Stimulated activated CD8-positive, alpha-beta memory T cell treated with anti-CD3 and anti-CD28 coated beads, Interleukin-15, amount 100 ng/mL, for 1 hour (primary cell): ENCODE data around the gene RCN2.

Experiments used
- DNase-seq: peaks from one replicate; pipeline ENCODE4 v3.0.0-alpha.2; 2020; ENCODE audit warnings: low read depth

RCN2 gene

DNA sequence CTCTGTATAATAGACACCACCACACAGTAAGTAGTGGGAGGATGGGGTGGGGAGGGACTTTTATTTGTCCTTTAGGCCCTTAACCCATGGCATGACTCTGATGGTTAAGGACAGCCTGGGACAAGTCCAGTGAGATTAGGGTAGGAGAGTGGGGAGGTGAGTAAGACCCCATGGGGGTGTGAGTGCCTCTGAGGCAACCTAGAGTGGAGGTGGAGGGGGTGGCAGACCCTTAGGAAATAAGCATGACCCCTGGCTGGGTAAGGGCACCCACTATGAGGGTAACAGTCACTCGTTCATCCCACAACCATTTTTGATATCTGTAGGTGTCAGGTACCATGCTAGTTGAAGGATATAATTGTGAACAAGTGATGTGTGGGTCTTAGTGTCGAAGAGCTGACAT is 42.4 kb downstream of the RCN2 start:
- no peak for DNase-seq

DNA sequence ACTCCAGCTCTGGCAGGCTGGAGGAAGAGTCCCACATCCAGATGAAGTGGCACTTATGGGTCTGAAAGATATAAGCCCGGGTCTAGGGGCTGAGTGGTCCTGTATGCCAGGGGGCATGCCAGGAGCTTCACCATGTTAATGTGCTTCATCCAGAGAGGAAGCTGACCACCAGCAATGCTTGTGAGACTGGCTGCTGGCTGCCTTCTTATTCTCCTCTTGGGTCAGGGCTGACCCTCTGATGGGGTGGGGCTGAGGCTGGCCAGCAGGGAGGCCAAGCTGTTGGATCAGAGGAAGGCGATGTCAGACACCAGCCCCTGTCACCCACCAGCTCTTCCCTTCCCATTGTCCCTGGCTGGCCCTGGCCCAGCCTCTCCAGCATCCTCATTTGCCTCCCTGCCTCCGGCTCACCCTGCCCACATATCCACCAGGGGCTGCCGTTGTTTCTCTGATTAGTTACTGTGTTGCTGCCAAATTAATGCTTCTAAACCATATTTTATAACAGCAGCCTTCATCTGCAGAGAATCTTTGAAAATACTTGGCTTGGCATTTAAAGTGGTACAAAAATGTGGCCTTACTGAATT is 43.0 kb downstream of the RCN2 start:
- no peak for DNase-seq

DNA sequence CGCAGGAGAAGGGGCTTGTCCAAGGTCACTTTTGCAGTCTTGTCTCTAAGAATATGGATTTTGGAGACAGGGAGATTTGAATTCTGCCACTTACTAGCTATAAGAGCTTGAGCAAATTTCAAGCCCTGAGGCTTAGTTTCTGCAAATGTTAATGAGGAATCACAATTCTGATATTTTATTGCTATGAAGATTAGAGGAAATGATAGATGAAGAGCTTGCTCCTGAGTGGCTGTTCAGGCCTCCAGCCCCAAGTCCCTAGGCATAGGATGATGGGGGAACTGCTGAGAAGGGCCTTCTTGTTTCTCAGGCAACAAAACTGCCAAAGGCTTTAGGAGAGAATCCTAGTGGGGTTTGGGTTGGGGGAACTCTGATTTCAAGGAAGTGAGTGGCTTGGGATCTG is 44.6 kb downstream of the RCN2 start:
- DNase-seq, result no peak

DNA sequence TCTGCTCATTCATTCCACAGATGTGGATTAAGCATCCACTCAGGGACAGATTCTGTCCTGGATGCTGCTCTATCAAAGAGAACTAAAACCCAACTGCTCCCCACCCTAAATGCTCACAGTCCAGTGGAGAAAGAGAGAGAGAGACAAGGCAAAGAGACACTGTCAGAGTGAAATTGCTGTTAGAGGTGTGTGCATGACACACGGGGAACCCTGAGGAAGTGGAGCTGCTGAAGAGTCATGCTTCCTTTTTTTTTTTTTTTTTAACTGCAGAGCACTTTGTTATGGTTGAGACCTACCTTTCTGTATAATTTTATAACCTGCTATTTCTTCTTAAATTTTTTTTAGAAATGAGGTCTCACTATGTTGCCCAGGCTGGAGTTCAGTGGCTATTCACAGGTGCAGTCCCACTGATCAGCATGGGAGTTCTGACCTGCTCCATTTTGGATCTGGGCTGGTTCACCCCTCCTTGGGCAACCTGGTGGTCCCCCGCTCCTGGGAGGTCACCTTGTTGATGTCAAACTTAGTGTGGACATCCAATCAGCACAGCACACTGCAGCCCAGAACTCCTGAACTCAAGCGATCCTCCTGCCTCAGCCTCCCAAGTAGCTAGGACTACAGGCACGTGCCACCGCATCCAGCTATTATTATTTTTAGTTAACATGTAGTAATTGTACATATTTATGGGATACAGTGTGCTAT is 45.2 kb downstream of the RCN2 start:
- no peak for DNase-seq

DNA sequence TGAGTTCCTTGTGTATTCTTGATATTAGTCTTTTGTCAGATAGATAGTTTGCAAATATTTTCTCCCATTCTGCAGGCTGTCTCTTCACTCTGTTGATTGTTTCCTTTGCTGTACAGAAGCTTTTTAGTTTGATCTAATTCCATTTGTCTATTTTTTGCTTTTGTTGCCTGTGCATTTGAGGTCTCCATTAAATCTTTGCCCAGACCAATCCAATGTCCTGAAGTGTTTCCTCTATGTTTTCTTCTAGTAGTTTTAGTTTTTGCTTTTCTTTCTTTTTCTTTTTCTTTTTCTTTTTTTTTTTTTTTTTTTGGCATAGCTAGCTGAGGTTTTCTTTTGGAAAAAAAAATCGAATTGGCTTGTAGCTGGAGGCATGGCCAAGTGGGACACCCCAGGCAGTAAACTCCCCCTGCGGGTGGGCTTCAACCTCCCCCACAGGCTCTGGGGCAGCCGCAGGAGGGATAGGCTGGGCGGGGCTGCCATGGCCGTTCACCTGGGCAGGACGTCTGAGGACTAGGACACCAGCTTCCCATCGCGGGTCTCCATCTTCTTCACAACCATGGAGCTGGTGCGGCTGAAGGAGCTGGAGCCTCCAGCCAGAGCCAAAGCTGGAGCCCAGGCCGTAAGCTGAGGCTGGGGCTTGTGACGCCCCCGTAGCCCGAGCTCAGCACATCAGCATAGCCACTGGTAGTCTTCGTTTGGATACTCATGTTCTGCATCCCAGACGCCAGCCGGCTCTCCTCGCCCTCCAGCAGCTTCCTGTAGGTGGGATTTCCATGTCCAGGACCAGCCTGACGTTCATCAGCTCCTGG is 47.2 kb downstream of the RCN2 start:
- no peak for DNase-seq

DNA sequence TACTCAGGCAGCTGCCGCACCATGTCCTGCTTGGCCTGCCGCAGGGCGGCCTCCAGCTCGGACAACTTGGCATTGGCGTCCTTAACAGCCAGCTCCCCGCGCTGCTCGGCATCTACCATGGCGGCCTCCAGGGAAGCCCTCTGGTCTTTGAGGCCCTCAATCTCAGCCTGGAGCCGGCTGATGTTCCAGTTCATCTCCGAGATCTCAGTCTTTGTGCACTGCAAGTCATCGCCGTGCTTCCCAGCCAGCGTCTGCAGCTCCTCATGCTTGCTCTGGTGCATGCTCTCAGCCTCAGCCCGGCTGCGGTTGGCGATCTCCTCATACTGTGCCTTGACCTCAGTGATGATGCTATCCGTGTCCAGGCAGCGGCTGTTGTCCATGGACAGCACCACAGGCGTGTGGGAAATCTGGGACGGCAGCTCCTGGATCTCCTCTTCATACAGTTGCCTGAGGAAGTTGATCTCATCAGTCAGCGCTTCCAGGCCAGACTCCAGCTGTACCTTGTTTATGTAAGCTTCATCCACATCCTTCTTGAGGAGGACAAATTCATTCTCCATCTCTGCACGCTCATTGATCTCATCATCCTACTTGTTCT is 47.9 kb downstream of the RCN2 start:
- no peak for DNase-seq

DNA sequence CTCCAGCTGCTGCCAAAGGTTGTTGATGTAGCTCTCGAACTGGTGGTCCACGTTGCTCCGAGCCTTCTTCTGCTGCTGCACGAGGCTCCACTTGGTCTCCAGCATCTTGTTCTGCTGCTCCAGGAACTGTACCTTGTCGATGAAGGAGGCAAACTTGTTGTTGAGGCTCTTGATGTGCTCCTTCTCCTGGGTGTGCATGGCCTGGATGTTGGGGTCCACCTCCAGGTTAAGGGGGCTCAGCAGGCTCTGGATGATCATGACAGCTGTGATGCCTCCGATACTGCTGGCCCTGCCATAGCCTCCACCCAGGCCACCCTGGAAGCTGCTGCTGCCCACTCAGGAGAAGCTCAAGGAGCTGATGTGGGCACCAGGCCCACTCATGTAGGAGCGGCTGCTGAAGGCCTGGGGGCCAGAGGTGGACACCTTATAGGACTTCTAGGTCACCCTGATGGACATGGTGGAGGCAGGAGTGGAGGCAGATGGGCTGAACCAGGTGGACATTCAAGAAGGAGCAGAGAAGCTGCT is 48.5 kb downstream of the RCN2 start:
- DNase-seq, result no peak

DNA sequence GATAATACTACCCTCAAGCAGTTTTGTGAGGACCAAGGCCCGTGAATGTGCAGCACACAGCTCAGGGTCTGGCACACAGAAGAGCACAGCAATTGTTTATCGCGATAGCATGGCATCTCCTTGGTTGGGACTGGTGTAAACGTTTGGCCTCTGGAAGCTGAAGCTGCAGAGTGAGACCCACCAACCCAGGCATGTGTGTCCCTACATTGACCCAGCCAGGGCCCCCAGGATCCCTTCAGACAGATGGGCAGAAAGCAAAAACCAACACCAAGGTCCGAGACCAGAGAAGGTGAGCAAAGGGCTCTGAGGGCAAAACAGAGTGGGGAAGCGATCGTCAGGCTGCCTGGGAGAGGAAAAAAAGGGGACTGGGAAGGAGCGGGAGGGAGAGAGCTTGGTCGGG is 50.8 kb downstream of the RCN2 start:
- no peak for DNase-seq

DNA sequence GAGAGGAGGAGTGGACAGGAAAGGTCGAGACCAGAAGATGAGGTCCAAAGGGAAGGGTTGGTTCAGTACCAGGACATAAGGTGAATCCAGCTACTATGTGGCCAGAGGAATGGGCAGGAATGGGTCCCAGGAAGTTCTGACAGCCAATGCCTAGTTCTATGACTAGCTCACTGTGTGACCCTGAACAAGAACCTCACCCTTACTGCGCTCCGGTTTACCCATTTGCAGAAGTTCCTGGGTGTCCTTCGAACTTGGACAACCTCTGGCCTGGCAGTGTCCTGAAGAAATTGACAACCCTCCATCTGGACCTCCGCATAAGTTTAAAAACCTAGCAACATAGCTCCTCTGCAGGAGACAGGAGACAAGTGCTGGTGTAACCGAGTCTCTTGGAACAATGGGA is 51.2 kb downstream of the RCN2 start:
- DNase-seq, result no peak

DNA sequence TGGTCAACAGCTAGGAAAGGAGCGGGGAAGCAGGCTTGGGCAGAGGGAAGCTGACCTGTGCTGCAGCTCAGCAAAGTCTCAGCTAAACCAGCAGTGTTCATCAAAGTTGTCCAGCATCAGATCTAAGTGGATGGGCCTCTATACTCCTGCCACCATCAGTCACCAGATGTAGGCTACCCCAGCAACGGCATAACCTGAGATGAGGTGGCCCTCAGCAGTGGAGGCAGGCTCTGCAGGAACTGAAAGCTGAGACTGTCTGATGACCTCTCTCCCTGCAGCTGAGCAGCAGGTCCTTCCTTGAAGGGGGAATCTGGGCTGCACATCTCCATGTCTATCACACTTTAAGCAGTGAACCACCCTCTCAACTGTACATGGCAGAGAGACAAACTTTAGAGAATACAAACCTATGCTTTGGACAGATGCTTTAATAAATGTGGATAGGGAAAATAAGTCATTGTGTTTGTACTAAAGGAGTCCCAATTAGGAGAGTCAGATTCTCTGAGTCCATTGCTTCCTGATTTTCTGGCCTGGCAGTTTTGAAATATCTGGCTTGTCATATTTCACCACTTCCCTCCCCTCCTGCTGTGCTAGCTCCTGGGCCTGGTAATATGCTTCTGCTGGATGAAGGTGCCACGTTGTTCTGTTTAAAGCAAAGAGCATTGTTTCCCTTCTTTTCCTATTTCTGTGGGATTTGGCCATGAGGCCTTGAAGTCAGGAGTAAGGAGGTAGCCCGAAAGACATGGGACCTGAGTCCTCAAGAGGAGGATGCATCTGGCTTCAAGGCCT is 52.2 kb downstream of the RCN2 start:
- no peak for DNase-seq

DNA sequence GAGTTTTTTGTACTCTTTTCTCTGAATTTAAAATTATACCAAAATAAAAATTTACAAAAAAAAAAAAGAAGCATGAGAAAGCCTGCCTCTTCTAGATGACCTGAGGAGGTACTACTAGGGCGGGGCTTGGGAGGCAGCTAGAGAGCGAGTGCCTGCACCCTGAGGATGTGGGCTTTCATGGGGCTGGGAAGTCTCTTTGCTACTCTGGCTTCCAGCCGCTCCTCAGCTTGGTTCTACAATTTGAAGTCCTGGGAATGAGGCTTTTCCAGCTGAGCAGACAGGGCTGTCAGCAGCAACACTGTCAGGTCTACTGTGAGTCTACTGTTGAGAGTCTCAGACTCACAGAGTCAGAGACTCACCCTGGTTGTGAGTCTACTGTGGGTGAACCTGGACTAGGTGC is 55.2 kb downstream of the RCN2 start:
- no peak for DNase-seq

DNA sequence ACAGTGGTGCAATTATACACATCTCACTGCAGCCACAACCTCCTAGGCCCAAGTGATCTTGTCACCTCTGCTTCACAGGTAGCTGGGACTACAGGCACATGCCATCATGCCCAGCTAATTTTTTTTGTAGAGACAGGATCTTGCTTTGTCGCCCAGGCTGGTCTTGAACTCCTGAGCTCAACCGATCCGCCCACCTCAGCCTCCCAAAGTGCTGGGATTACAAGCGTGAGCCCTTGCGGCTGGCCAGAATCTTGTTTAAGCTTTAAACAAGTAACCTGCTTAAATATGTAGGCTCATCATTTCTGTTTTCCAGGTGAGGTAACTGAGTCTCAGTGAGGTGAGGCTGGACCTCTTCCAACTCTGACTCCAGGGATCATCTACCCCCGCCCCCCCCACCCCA is 55.7 kb downstream of the RCN2 start:
- DNase-seq, result no peak

DNA sequence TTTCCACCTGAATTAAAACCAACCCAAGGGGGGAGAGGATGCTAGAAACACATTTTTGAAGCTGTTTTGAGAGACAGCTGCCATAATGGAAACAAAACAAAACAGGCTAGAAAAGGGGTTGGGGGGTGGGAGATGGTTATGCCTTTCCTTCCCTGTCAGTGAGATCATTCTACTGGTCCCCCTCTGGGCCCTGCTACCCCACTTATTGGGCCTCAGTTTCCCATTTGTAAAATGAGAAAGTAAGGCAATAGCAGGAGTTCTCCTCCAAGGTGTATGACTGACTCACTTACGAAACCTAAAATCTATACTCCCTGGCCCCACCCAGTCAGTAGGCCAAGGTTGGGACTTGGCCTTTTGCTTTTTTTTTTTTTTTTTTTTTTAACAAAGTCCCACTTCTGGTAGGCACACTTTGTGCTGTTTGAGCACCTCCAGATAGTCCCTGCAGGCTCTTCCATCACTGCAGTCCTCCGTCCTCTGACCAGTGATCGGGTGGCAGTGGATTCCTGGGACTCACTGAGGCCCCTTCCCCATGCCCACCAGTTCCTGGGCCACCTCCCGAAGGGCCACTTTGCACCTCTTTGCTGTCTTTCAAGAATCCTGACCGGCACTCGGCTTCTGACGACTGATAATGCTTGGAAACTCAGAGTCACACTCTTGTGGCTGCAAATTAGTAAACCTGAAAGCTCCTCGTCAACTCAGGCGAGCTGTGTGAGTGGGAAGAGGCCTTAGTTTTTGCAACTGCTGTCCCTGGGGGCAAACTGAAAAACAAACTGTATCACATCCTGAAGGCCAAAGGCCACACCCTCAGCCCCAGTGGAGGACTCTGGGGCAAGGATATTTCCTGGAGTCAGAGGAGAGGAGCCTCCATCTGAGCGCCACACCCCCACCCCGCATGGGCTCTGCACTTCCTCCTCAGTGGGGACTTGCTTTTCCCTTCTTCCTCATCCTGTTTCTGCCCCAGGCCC is 56.6 kb downstream of the RCN2 start:
- no peak for DNase-seq

DNA sequence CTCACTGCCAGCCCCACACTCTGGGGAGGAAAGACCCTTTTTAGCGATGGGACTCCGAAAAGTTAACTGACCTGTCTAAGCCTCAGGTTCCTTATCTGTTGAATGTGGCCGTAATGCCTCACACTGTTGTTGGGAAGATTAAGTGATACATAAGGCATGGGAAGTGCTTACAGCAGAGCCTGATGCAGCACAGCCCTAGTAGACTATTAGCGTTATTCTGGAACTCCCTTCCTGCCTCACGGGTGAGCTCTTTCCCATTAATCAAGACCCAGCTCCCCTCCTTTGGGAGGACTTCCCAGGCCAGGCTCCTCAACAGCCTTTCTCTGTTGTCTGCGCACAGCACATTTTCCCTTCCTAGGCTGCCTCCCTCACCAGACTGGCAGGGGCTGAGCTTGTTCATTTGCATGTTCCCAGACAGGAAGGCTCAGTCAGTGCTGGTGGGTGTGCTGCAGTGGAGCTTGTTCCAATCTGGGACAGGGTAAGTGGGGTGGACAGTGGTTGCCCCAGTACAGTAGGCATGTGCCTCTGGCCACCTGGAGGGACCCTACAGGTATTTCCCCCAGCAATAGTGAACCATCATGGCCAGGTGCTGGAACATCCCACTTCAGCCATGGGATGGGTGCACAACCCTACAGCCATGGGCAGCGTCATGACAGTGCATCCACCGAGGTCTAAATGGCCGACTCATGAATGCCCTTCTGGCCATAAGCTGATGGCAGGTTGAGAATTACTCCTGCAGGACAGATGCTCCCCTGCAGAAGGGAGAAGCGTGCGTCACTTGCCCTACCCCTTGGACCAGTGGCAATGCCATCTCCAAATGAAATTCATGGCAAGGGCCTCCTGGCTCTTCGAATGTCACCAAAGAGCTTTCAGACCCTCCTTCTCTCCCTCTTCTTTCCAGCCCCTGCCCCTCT is 57.6 kb downstream of the RCN2 start:
- no peak for DNase-seq

DNA sequence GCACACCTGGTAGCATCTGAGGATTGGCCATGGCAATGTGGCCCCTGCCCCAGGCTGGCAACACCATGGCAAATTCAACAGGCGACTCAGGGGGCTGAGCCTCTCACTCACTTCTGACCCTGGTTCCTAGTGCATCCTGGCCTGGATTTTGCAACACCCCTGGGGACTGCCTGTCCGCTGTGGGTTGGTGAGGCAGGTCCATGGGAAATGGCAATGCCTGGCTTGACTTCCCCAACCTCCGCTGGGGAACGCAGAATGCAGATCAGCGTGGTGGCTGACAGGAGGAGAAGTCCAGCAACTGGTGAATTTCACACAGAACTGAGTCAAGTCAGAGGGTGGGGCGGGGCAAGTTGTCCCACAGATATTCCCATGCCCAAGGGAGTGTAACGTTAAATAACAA is 59.5 kb downstream of the RCN2 start:
- DNase-seq, result no peak

DNA sequence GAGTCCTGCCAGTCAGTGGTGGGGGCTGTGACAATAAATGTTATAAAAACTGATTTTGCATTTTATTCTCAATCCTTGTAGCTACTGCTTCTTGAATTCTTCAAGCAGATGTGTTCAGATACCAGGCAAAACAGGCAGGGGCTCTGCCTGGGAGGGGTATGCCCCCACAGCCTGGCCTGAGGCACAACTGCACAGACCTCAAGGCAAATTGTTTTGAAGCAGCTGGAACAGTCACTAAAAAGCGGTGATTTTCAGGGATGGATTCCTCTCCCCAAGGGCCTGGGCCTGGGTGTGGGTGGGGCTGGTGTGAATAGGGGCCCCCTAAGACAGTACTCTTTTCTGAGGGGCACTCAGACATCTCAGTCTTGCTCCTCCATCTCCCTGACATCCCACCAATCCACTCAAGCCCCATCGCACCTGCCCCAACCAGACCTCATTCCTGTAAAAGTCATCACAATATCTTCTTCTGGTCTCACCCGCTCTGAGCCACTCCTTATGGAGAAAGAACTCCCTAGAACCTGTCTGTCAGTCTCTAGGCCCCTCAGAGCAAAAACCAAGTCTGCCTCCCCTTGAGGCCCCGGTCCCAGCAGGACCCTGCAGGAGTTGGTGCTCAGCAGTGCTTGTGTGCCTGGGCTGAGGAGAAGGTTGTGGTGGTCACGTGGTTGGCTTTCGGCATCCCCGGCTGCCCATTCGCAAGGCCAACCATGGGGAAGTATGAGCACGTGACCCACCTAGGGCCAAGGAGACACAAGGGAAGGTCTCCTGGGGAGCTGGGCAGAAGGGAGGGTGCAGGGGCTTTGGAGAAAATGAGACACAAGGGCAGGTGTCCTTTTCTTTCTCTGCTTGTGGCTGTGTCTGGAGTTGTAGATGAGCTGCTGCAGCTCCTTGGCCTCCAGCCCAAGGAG is 60.4 kb downstream of the RCN2 start:
- no peak for DNase-seq

DNA sequence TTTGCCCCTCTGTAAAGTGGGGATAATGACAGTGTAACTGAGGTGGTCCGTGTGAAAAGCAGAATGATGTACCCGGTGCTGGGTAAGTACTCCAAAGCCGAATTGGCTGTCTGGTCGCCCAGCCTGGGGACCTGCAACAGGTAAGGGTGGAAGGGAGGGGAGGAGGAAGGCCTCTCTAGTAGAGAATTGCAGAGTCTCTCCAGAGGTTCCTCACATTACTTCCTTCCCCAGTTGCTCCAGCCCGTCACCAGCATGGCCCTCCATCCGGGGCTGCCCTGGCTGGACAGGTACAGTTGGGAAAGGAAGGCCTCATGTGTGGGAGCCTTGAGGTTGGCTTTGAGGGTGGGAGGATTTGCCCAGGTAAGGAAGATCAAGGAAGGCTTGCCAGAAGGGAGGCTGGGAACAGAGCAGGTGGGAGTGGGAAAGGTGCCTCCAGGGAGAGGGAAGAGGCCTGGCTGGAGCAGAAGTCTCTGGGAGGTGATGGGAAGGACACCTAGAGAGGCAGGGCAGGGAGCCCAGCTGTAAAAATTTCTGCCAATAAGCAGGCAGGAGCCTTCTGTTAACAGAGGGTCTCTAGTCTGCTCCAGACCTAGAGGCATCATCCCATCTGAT is 61.7 kb downstream of the RCN2 start:
- DNase-seq, result no peak

DNA sequence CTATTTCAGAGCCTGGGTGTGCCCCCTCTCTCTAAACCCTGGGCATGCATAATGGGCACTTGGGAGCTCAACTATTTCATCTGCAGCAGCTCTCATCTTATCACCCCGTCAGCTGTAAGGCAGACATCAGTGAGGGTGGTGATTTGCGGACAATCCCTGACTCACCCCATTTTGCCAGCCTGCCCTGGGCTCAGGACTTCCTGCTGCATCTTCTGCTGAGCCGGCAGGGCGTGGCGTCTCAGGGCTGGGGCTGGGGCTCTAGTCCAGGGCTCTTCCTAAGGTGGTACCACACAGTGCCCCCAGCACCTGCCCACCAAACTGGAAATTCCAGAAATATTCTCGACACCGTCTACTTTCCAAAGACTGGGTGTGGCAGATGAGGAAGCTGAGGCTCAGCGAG is 62.5 kb downstream of the RCN2 start:
- no peak for DNase-seq
